GM18858 (cell line): ENCODE data around the gene CEP78.
A peak's percentile ranks its signal among the peaks of the same experiment; 100 is the strongest.

ENCODE experiments used
- ATAC-seq: cut with Tn5 transposase; IDR thresholded peaks from one replicate; pipeline ENCODE4 v1.9.1; 2021; ENCODE audit not compliant: unreplicated experiment

CEP78 gene

DNA sequence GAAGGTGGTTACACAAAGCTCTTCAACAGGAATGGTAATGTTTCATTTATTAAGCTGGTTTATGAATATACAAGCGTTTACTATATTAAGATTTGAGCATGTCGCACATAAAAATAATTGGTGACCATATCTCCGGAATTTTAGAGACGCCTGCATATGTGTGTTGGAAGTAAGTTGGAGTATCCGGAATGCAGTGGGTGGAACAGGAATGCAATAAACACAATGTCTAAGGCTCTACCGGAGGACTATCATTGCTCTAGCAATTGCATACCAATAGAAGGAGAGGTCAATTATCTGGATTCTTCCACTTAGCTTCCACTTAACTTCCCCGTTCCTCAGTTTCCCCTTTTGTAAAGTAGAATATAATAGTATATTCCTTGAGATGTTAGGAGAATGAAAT lies 1.1 kb upstream of the CEP78 start:
- ATAC-seq: no peak

DNA sequence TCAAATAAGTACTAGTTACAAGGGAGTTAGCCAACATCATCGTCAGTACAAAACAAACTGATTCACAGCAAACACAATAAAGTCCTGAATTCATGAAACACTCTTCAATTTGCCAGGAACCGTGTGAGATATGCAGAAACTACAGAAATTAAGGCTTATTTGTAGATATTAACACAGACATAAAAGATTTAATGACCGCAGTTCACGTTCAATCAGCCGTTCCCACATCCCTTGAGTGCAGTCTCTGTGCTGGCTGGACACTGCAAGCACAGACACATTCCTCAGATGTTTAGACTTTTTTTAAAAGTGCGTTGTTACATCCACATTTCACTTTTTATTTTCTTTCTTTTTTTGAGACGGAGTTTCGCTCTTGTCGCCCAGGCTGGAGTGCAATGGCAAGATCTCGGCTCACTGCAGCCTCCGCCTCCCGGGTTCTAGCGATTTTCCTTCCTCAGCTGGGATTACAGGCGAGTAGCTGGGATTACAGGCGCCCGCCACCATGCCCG lies 566 bp upstream of the CEP78 start:
- no peak for ATAC-seq

DNA sequence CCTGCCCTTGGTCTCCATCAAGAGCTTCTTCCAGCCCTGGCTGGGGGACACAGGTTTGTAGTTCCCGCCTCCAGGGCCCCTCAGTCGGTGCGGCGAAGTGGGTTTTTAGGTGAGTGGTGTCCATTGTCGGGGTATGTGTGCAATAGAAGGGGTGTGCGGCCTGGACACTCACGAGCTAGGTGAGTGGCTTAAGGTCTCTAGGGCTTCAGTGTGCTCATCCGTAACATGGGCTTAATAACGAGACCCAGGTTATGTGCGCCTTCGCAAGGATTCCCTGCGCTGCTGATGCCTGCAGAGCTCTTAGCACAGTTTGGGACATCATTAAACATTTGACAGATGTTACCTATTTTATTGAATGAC lies 656 bp downstream of the CEP78 start:
- ATAC-seq: no peak

DNA sequence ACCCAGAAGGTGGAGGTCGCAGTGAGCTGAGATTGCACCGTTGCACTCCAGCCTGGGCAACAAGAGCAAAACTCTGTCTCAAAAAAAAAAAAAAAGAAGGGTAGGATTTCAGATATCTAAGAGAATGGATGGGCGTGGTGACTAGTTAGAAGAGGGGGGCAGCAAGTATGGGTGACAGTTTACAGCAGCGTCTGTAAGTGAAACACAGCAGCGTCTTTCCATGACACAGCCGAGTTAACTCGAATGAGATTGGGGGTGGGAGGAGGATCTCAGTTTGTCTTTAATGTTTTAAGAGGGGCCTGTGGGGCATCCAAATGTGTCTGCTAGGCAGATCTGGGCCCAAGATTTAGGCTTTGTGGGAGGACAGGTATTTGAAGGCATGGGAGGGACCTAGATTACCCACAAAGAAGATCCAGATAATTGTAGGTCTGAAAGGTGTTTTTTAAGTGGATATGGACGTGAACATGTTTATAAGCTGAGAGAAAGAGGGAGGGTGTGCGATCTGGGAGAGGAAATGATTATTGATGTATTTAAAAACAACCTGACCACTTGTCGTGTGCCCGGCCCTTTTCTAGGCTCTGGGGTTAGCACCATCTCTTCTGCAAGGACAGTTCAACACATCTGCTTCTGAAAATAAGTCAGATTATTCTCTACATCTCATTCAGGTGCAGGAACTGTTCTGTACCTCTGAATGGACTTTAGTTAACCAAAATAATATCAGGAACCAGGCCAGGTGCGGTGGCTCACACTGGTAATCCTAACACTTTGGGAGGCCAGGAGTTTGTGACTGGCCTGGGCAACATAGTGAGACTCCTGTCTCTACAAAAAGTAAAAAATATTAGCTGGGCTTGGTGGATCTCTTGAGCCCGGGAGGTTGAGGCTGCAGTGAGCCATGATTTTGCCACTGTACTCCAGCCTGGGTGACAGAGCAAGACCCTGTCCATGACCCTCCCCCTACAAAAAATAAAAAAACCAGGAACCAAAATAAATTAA lies 2.5 kb downstream of the CEP78 start:
- no peak for ATAC-seq

DNA sequence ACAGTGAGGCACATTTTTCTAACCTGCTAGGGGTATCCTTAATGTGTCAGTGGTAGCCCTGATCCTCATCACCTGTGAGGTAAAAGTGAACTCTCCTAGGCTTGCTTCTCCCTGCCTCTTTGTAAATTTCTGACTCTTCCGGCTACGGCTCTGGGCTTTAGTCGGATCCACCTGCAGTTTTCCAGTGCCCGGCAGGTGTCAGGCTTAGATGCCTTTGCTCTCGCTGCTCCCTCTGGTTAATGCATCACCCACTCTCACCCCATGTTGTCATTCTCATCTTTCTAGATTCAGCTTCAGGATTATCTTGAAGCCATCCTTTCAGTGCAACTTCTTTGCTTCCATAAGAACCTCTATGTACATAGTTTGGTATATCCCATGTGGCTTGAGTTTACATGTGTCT lies 3.6 kb downstream of the CEP78 start:
- no peak for ATAC-seq

DNA sequence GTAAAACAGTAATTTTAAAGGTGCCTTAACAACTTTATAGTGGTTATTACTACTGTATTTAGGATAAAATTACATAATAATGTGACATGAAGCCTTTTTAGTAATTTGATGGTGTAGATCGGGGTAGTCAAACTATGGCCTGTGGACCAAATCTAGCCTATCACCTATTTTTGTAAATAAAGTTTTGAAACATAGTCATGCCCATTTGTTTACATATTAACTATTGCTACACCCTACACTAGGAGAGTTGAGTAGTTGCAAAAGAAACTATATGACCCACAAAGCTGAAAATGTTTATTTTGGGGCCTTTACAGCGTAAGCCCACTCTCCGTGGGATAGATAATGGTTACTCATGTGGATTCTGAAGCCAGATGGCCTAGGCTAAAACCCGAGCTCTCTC lies 6.2 kb downstream of the CEP78 start:
- ATAC-seq: no peak

DNA sequence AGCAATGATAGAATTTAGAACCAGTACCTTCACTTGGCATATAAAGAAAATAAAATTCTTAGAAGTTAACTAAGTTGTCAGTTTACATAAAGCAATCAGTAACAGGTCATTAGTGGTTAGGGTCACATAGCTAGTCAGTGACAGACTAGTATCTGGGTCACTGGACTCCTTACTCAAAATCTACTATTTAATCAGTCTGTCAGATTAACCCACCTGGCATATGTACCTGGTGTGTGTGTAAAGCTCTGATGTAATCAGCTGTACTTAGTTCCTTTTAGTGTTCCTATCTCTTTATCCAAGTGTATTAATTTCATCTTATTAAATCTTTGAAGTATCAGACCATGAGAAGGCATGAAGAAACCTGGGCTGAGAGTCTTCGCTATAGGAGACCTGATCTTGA lies 7.3 kb downstream of the CEP78 start:
- ATAC-seq: no peak

DNA sequence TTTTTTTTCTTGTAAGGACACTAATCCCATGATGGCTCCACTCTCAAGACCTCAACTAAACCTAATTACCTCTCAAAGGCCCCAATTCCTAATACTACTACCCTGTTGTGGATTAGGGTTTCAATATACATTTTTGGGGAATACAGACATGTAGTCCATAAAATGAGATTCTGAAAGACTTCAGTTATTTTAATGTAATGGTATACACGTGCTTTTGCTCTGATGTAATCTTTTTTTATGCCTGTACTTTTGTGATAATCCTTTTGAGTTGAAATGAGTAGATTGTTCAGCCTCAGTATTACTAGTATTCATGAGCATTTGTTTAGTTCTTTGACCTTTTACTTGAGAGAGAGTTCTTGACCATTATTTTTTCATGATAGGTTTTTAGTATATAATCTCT lies 9.5 kb downstream of the CEP78 start:
- no peak for ATAC-seq

DNA sequence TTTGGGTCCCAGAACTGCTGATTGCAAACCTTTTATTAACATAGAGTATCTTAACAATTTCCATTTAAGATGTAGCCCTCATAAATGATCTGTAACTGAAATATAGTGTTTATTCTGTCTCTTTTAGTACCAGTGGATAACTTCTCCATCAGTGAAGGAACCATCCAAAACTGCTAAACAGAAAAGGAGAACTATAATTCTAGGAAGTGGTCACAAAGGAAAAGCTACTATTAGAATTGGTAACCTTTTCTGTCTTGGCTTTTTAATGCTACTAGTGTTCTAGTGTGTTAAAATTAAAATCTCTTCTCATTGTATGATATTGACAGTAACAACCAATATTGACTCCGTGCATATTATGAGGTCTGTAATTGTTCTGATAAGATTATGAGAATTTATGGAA lies 12.8 kb downstream of the CEP78 start:
- ATAC-seq: no peak

DNA sequence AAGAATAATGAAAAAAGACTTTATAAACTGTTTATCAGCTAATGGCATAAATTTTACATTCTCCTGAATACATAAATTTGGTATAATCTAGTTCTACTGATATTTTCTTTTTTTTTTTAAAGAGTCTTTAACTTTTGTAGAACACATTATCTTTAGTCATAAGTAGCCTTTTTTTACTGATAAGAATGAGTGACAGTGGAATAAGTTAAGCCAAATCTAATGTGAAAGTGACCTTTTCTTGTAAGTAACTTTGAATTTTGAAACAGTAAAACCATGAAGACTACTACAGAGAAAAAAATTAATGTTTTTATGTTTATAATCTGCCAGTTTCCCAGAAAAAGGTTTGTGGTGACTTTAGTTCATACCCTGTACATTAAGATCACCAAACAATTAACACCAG lies 13.7 kb downstream of the CEP78 start:
- ATAC-seq: no peak

DNA sequence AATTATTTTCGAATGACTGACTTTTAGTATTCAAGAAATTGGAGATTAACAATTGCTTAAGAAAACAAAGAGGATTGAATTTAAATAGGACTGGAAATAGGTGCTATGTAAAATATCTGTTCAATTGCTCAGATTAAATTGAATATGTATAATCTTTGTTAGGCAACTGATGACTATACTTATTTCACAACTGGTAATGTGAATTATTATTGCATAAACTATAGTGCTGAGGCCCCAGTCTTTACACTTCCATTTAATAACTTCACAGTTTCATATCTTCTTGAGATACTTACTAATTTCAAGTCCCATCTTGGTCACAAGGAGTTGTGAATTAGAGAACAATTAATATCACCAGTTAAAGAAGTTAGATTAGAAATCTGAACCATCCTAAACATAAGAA lies 16.7 kb downstream of the CEP78 start:
- no peak for ATAC-seq

DNA sequence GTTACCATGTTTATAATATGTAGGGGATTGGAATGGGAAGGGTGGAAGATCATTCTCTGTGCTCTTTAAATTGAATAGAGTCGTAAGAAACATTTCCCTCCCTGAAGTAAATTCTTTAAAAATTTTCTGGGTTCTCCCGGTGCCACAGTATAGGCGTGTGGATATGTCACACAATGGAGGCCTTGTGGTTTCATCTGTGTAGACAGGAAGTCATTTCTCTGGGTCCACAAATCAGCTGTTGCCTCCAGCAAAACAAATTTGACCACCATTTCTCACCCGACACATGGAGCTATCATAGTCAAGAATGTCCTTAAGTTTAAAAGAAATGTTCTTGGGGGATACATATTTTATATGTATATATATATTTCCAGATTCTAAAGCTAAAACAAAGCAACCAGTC lies 17.4 kb downstream of the CEP78 start:
- no peak for ATAC-seq

DNA sequence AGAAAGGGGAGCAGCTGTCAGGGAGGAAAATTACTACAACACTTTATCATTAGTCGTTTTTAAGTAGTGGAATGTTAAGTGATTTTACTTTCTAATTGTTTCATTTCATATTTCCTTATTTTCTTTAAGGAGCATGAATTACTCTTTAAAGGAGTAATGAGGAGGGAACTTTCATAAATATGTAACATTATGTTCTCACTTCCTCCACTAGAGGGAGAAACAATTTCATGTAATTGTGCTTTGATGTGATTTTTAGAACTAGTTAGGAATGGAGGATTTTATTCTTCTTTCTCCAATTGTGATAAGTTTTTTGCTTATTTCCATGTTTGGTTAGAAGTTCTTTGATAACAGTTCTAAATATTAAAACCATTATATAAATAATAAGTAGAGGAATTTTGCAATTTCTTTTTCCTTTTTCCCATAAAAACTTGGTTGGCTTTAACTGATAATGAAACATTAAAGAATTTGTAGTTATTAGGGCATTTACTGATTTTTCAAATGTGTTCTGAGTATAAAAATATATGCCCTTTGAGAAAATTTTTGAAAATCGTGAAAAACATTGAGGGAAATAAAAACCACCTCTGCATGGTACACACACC lies 25.6 kb downstream of the CEP78 start:
- ATAC-seq: peak; percentile 57

DNA sequence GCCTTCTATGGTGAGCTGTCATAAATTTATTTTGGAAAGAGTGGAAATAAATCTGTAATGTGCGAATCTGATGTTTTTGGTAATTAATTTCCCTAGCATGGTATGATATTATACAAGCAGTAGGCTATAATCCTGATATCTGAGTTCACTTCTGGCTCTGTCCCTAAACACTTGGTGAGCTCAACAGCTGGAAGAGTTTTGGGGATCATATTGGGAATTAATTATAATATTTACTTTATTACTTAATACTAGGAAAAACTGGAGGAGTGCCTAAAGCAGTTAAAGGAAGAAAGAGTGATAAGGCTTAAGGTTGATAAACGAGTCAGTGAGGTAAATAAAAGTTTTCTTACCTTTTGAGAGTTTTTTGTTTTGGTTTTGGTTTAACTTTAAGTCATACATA lies 26.8 kb downstream of the CEP78 start:
- ATAC-seq: no peak

DNA sequence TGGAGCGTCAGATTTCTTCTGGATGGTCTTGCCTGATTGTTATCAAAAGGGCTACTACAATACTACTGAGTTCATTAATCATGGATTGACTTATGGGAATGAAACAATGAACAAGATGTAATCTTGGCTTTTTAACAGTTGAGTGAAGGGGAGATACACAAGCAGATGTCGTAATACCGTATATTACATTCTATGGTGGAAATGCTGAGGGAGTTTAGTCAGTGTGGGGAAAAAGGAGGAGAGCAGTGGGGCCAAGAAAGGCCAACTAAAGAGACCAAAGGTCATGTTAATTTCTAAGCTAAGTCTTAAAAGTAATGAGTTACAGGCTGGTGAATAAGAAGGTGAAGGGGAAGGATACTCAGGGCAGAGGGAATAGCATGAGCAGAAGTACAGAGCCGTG lies 32.0 kb downstream of the CEP78 start:
- ATAC-seq: no peak

DNA sequence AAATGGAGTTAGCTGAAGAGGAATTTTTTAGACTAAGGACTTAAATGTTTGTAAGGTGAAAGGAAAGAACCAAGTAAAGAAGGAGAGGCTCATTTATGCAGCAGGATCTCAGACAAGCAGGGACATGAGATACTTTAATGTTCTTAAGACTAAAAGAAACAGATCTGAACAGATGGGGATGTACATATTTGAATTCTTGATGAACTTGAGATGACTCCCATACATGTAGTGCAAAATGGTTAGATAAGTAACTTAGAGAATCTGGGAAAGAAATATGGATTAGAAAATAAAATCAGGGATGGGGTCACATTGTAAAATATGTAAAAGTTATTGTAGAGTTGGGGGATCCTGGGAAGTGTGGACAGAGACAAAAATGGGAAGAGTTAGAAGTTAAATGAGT lies 33.9 kb downstream of the CEP78 start:
- no peak for ATAC-seq

DNA sequence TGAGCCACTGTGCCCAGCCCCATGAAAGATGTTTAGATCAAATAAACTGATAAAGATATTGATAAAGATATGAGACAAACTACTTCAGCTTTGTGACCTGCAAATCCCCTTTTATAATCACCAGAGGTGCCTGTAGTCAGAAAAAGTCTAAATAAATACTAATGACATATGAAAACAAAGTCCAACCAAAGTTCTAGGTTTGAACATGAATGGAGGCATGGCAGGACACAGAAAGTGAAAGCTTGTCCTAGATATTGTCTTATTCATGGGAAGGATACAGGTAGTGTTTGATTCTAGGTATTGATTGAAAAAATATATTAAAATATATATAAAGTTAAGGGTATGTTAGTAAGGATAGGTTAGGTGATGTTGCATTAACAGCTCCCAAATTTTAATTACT lies 36.4 kb downstream of the CEP78 start:
- no peak for ATAC-seq

DNA sequence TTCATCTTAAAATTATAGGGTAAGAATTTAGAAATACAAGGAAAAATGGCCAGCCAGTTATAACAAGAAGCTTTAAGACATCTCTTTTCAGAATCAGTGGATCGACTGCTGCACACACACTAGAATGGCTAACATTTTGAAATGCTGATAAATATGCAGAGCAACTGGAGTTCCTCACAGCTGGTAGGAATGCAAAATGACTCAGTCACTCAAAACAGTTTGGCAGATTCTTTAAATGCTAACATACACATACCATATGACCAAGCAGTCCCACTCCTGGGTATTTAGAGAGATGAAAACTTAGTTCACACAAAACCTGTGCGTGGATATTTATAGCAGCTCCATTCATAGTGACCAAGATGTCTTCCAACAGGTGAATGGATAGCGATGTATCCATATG lies 37.9 kb downstream of the CEP78 start:
- no peak for ATAC-seq

DNA sequence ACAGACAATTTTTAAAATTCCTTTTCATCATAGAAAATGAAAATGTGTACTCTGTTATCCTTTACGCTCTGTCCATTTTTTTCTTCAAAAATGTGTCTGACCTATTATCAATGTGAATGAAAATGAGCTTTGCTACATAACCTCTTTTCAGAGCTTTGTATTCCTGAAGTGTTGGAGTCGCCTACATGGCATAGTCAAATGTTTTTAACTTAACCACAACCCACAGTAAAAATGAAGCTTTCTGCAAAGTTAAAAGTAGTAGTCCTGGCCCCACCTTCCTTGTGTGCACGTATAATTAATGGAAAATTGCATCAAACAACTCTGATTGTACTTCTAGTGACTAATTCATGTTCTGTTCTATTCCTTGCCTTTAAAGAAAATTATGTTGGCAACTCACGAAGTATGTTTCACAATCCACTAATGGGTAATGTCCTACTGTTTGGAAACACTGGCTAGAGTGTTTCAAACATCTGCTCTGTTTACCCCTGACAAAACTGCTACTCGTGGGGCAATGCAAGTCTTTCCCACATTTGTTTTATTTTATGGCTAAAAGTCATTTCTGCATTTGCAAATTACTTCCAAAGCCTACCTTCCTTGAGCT lies 42.4 kb downstream of the CEP78 start:
- ATAC-seq: no peak

DNA sequence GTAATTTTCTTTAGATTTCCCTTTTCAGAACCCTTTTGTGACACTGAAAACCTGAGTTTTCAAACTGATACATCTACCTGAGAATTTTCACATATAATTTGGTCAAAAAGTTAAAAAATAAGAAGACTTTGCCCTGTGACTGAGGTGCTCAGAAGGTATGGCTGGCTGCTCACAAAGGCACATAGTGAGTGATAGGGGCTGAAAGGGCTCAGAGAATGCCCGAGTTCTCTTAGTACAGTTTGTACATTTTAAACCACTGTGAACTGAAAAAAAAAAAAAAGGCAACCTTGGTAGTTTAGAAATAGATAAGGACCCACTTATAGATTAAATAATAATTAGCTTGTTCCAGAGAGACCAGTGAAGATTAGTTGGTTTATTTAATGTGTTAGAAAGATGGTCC lies 42.9 kb downstream of the CEP78 start:
- no peak for ATAC-seq

DNA sequence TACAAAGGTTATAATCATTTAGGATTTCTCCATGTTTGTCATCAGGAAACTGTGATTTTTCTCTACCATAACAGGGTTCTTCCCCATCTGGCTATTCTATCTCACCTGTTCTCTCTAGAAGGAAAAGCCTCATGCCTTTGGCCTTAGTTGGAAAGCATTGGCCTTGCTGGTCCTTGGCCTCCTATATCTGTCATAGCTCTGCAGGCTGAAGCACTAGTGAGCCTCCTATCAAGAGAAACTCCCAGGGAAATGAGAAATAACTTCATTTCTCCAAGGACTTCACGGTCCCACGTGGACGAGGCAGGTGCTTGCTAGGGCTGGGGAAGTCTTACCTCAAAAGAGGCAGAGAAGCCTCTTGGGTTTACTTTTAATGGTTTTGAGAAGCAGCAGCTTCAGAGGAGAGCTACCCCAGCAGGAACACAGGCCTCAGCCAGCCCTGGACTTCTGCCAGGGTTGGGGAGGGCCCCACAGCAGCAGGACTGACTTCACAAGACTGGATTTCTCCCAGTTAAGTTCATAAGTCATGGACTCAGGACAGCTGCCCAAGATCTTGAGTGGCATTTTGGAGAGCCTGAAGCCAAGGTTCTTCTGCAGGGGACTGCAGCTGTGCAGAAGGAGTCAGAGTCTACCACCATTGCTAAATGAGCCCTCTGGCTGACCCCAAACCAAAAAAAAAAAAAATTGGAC lies 45.2 kb downstream of the CEP78 start:
- no peak for ATAC-seq
